ENCODE results near the gene ZNF33A. TPM values are rescaled to one million over a fixed set of nuclear protein-coding genes. Genes with fewer than 3 reads are reported as not detected.

Gene ZNF33A
- total RNA-seq, result 11.3 and 12.8 TPM in 2 replicates

DNA sequence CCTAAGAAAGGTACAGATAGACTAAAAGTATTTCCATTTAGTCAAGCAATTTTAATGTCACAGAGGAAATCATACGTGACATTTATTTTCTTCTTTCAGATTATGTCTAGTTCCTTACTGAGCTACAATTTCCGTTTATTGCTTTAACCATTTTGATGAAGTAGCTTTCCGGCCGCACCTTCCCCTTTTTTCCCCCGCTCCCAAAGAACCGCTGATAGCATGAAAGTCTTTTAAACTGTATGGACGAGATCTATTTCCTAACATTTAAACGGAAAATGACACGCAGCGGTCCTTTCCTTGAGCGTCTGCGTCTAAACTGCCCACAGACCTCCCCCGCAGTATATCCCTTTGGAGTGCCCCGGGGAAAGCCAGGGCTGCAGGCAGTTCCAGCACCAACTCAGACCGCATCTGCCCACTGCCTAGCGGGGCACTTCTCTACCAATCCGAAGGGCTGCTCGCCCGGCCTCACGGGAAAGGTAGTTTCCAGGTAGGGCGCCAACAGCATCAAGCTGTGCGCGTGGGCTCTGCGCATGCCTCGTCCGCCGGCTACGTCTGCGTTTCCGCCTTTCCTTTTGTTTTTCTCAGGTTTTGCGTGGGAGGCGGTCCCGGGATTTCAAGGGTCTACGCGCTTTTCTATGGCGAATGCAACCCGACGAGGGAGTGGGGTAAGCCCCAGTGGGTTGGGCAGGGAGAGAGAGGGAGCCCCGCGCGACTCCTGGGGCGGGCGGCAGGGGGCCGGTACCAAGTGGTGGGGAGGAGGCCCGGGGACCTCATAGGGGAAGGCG lies at the start of gene ZNF33A:
ZNF33A (plus strand) TSS at position 557 of the 785 bp plus-strand sequence. CDS start 1,667 bp downstream, outside the sequence.

DNA sequence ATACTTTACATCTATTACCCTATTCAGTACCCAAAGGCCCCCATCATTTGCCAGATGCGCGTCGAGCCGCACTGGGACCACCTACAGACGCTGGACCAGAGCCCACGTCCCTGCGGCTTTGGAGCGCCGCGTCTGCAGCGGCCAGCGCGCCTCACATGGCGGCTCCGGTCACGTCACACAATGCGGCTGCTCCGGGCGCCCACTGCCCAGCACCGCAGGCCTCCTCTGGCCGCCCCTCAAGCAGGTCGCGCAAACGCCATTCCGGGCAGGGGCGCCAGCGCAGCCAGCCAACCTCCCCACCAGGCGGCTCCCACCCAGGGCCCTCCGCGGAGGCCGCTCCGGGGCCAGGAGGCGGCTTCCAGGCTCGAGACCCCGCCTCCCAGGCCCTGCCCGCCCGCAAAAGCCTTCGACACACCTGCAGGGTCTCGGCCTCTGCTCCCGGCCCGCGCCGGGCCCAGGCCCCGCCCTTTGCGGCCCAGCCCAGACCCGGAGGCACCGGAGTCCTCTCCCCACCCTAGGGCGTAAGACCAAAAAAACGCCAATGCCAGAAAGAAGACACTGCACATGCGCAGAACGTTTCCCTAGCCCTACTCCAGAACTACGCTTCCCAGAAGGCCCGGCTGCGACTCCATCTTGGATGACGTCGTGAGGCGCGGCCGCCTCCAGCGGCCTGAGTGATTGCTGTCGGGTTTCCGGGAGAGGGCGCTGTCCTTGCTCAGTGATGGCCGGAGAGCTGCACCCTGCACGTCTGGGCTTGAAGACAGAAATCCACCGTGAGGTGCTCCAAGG lies 34.2 kb upstream of the ZNF33A start, which contains the start of gene ZNF25:
ZNF25 (minus strand) TSS at position 557 of the 789 bp plus-strand sequence. CDS start 4,925 bp downstream, outside the sequence.

DNA sequence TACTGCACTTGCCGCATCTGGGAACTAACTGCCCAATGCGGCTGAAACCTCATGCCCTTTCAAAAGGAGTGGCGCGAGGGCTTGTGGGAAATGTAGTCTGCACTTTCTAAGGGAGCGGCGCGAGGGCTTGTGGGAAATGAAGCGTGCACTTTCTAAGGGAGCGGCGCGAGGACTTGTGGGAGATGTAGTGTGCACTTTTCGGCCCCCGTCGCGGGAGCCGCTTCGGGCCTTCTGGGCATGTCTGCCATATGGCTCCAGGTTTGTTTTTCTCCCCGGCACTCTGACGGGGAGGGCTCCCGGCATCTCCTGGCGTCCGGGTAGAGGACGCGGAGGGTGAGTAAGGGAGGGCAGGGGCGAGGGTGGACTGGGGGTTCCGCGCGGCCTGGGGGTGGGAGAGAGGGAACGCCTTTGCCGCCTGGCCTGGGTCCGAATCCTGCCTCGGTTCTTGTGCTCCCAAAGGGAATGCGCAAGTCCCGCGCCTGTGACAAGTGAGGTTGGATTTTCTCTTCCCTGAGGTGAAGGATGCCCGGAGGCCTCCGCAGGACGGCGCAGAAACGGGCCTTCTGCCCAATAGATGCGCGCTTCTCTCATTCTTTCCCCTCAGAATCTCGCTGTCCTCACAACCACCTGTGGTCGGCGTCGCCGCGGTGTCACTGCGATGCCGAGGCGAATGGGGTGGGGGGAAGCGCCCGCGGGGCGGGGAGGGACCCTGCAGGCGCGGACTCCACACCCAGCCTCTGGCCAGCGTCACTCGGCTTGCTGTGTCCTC lies 83.9 kb downstream of the ZNF33A start, which contains the start of gene ZNF37A:
ZNF37A (plus strand) TSS at position 180 of the 769 bp plus-strand sequence. CDS start 2,281 bp downstream, outside the sequence.

Small RNAs within 50 kb of the gene (small RNA-seq; reads per million reads assigned to genes)
- gene AL161931.1, result not detected
- not detected for gene FXYD6P2
- gene RF00019, result not detected
- gene RNU6-795P, result not detected

Other genes with a start within 250 kb of the ZNF33A start
- 7.0 and 8.4 TPM in 2 replicates for gene ZNF248, start 153.1 kb upstream of the ZNF33A start, total RNA-seq
- gene ZNF25, start 34.0 kb upstream of the ZNF33A start, total RNA-seq, result 13.1 and 13.8 TPM in 2 replicates
- gene ZNF37A, start 83.7 kb downstream of the ZNF33A start, total RNA-seq, result 13.4 and 19.8 TPM in 2 replicates

Data from hair follicle dermal papilla cell (primary cell).